ENCODE measurements around the gene ATOX1.

ATOX1 gene

GRCh38 chr5:151694035-151694485 is 64.4 kb downstream of the ATOX1 start:
- no peak for DNase-seq

Data from NCI-H146 (cell line).